WTC11 (cell line): ENCODE results near the gene PAK3. TPM values are rescaled to one million over a fixed set of nuclear protein-coding genes. Genes with fewer than 3 reads are reported as not detected.
A peak's percentile ranks its signal among the peaks of the same experiment; 100 is the strongest.

Experiments
- ATAC-seq: fragments of 200-7000 bp; cut with Tn5 transposase; 2 replicates; pipeline ENCODE4 v1.10.0; 2021; ENCODE audit warnings: mild to moderate bottlenecking, moderate library complexity
- CTCF ChIA-PET: fragments of 300-600 bp; sonication (Branson Sonifier 250); formaldehyde crosslinking; loops from one replicate; lab custom pipeline; 2021; ENCODE audit warnings: antibody characterized with exemption; lab: Charles Lee
- POLR2A ChIA-PET: fragments of 350-600 bp; sonication (Branson Sonifier 250); formaldehyde crosslinking; loops from one replicate; lab custom pipeline; 2021; ENCODE audit warnings: antibody characterized with exemption; lab: Charles Lee
- DNase-seq: peaks from one replicate; pipeline ENCODE4 v3.0.0; 2021; ENCODE audit warnings: low spot score
- H3K27ac Mint-ChIP-seq: 2 replicates; pipeline ENCODE4 v1.8.0; 2021; ENCODE audit warnings: mixed read lengths
- H3K27me3 Mint-ChIP-seq: 2 replicates; pipeline ENCODE4 v1.8.0; 2021; ENCODE audit warnings: low read depth, mild to moderate bottlenecking, moderate library complexity, mixed read lengths
- H3K36me3 Mint-ChIP-seq: 2 replicates; pipeline ENCODE4 v1.8.0; 2021; ENCODE audit warnings: mixed read lengths
- H3K4me1 Mint-ChIP-seq: 2 replicates; pipeline ENCODE4 v1.8.0; 2022; ENCODE audit warnings: mixed read lengths
- H3K4me3 Mint-ChIP-seq: 2 replicates; pipeline ENCODE4 v1.8.0; 2021; ENCODE audit warnings: mild to moderate bottlenecking, moderate library complexity, mixed read lengths
- H3K9me3 Mint-ChIP-seq: 2 replicates; pipeline ENCODE4 v1.8.0; 2021; ENCODE audit warnings: mixed read lengths
- CREB1 ChIP-seq: sonication (generic); formaldehyde crosslinking; IDR thresholded peaks from 2 replicates; pipeline ENCODE4 v1.8.0; 2023; ENCODE audit warnings: mild to moderate bottlenecking, missing genetic modification reagents
- ESRRA ChIP-seq: sonication (generic); formaldehyde crosslinking; IDR thresholded peaks from 2 replicates; pipeline ENCODE4 v1.8.1; 2022; ENCODE audit warnings: mild to moderate bottlenecking, missing genetic modification reagents, borderline replicate concordance
- FOXP1 ChIP-seq: sonication (generic); formaldehyde crosslinking; IDR thresholded peaks from 2 replicates; pipeline ENCODE4 v1.8.0; 2022; ENCODE audit warnings: missing genetic modification reagents, mild to moderate bottlenecking, moderate library complexity, borderline replicate concordance
- GABPB1 ChIP-seq: sonication (generic); formaldehyde crosslinking; IDR thresholded peaks from 2 replicates; pipeline ENCODE4 v1.8.1; 2023; ENCODE audit warnings: mild to moderate bottlenecking, missing genetic modification reagents
- MLX ChIP-seq: sonication (generic); formaldehyde crosslinking; IDR thresholded peaks from 2 replicates; pipeline ENCODE4 v1.8.1; 2023; ENCODE audit warnings: mild to moderate bottlenecking, missing genetic modification reagents, moderate library complexity
- NFATC4 ChIP-seq: fragments of 250-450 bp; sonication (Bioruptor Pico); IDR thresholded peaks from 2 replicates; pipeline ENCODE4 v1.9.0; 2021; ENCODE audit warnings: mild to moderate bottlenecking
- NR2C2 ChIP-seq: sonication (generic); formaldehyde crosslinking; IDR thresholded peaks from 2 replicates; pipeline ENCODE4 v1.8.0; 2022; ENCODE audit warnings: mild to moderate bottlenecking, missing genetic modification reagents
- PREB ChIP-seq: sonication (generic); formaldehyde crosslinking; IDR thresholded peaks from 2 replicates; pipeline ENCODE4 v1.8.1; 2022; ENCODE audit warnings: mild to moderate bottlenecking, missing genetic modification reagents, moderate library complexity, borderline replicate concordance
- TEAD4 ChIP-seq: sonication (generic); formaldehyde crosslinking; IDR thresholded peaks from 2 replicates; pipeline ENCODE4 v1.8.0; 2022; ENCODE audit warnings: mild to moderate bottlenecking, missing genetic modification reagents
- ZNF232 ChIP-seq: sonication (generic); formaldehyde crosslinking; IDR thresholded peaks from 2 replicates; pipeline ENCODE4 v1.8.0; 2022; ENCODE audit warnings: mild to moderate bottlenecking, missing genetic modification reagents
- total RNA-seq: library from RNA; stranded (reverse); gene quantifications from 3 replicates; pipeline ENCODE4 v1.2.3, GENCODE V29; 2021
- TF ChIP-seq, protein P1 (sequence below): fragments of 250-450 bp; sonication (Bioruptor Pico); IDR thresholded peaks from 2 replicates; pipeline ENCODE4 v1.9.0; 2021; ENCODE audit warnings: mild to moderate bottlenecking
- TF ChIP-seq, protein P2 (sequence below): fragments of 200-600 bp; IDR thresholded peaks from 2 replicates; pipeline ENCODE4 v1.8.0; 2022; ENCODE audit warnings: antibody characterized with exemption
- TF ChIP-seq, protein P3 (sequence below): fragments of 250-450 bp; sonication (Bioruptor Pico); IDR thresholded peaks from 2 replicates; pipeline ENCODE4 v1.9.0; 2021; ENCODE audit warnings: moderate library complexity, mild to moderate bottlenecking, inconsistent platforms, borderline replicate concordance
- TF ChIP-seq, protein P4 (sequence below): fragments of 250-450 bp; sonication (Bioruptor Pico); IDR thresholded peaks from 2 replicates; pipeline ENCODE4 v1.9.0; 2021; ENCODE audit warnings: mild to moderate bottlenecking

Gene PAK3
- total RNA-seq, 1 experiment from 2014 or later: 5.1 TPM

GRCh38 chrX:111103246-111103645, 7.3 kb downstream of the PAK3 start (continued):
- TF ChIP-seq, protein P1, sequence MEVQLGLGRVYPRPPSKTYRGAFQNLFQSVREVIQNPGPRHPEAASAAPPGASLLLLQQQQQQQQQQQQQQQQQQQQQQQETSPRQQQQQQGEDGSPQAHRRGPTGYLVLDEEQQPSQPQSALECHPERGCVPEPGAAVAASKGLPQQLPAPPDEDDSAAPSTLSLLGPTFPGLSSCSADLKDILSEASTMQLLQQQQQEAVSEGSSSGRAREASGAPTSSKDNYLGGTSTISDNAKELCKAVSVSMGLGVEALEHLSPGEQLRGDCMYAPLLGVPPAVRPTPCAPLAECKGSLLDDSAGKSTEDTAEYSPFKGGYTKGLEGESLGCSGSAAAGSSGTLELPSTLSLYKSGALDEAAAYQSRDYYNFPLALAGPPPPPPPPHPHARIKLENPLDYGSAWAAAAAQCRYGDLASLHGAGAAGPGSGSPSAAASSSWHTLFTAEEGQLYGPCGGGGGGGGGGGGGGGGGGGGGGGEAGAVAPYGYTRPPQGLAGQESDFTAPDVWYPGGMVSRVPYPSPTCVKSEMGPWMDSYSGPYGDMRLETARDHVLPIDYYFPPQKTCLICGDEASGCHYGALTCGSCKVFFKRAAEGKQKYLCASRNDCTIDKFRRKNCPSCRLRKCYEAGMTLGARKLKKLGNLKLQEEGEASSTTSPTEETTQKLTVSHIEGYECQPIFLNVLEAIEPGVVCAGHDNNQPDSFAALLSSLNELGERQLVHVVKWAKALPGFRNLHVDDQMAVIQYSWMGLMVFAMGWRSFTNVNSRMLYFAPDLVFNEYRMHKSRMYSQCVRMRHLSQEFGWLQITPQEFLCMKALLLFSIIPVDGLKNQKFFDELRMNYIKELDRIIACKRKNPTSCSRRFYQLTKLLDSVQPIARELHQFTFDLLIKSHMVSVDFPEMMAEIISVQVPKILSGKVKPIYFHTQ: no peak

GRCh38 chrX:111110098-111110775, 14.2 kb downstream of the PAK3 start:
- H3K4me1 Mint-ChIP-seq: no peaks in the 10 kb centered on the region
- no peak overlapping the region for H3K4me3 Mint-ChIP-seq
- TF ChIP-seq ZNF232 (CRISPR knock-in tag) (no peak), GABPB1 (CRISPR knock-in tag) (0 out of 2 replicates have a peak, but pooled peaks have one; percentile 25)
- TF ChIP-seq, all 79 proteins: peak for 1
- Mint-ChIP-seq H3K27me3 (no peaks in the 10 kb centered on the region), H3K27ac (no peak overlapping the region), H3K9me3 (no peaks in the 10 kb centered on the region), H3K36me3 (no peaks in the 10 kb centered on the region)
- ATAC-seq (no peak), DNase-seq (no peak)
- POLR2A ChIA-PET: no interaction called here
- CTCF ChIA-PET: interaction anchor here (1.0 kb wide), 1 partner anchor 12 kb away, joined by 3 read pairs; no protein-coding TSS in a partner anchor

DNA sequence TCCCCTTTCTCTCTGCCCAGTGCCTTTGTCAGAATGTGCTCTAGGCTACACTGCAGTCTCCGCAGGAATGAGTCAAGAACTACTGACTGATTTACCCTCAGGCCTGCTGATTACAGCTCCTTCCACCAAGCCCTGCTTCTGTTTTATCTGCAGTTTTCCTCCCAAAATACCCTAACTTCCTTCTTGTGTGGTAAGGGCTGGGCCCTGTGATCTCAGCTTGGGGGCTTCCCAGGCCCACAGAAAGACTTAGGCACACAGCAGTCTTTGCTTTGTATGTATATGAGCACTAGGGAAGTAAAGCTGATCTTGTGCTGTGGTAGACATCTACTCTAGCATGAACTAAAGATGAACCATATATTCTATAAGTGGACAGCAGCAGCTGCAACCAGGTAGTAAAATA, 18.8 kb downstream of the PAK3 start:
- no peak for DNase-seq
- TF ChIP-seq NR2C2 (no peak), ESRRA (CRISPR knock-in tag) (no peak), NFATC4 (CRISPR knock-in tag) (no peak)
- TF ChIP-seq, protein P2, sequence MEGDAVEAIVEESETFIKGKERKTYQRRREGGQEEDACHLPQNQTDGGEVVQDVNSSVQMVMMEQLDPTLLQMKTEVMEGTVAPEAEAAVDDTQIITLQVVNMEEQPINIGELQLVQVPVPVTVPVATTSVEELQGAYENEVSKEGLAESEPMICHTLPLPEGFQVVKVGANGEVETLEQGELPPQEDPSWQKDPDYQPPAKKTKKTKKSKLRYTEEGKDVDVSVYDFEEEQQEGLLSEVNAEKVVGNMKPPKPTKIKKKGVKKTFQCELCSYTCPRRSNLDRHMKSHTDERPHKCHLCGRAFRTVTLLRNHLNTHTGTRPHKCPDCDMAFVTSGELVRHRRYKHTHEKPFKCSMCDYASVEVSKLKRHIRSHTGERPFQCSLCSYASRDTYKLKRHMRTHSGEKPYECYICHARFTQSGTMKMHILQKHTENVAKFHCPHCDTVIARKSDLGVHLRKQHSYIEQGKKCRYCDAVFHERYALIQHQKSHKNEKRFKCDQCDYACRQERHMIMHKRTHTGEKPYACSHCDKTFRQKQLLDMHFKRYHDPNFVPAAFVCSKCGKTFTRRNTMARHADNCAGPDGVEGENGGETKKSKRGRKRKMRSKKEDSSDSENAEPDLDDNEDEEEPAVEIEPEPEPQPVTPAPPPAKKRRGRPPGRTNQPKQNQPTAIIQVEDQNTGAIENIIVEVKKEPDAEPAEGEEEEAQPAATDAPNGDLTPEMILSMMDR: no peak
- TF ChIP-seq, all 79 proteins: peak for 0
- POLR2A ChIA-PET: no interaction called here
- Mint-ChIP-seq H3K4me1 (no peaks in the 10 kb centered on the region), H3K27me3 (no peaks in the 10 kb centered on the region), H3K36me3 (no peaks in the 10 kb centered on the region), H3K9me3 (no peaks in the 10 kb centered on the region), H3K27ac (no peak overlapping the region), H3K4me3 (no peak overlapping the region)
- CTCF ChIA-PET: interaction anchor here (0.9 to 1.0 kb wide), 2 partner anchors 16 to 53 kb away, joined by 3 to 4 read pairs; no protein-coding TSS in a partner anchor
- no peak for ATAC-seq

- CTCF ChIA-PET: interaction anchor here (1.1 to 1.2 kb wide), 2 partner anchors 16 to 18 kb away, joined by 3 read pairs; no protein-coding TSS in a partner anchor
Measured at GRCh38 chrX:111116666-111117065, 20.7 kb downstream of the PAK3 start.

More at GRCh38 chrX:111116666-111117065, 20.7 kb downstream of the PAK3 start:
- no peak overlapping the region for H3K27ac Mint-ChIP-seq
- peaks cover 5% of the 10 kb centered on the region for H3K4me1 Mint-ChIP-seq
- DNase-seq (no peak), ATAC-seq (no peak)
- no peak overlapping the region for H3K4me3 Mint-ChIP-seq
- TF ChIP-seq FOXP1 (CRISPR knock-in tag) (no peak), MLX (CRISPR knock-in tag) (no peak), PREB (no peak), TEAD4 (no peak), CREB1 (no peak)
- TF ChIP-seq, protein P3, sequence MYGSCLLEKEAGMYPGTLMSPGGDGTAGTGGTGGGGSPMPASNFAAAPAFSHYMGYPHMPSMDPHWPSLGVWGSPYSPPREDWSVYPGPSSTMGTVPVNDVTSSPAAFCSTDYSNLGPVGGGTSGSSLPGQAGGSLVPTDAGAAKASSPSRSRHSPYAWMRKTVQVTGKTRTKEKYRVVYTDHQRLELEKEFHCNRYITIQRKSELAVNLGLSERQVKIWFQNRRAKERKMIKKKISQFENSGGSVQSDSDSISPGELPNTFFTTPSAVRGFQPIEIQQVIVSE (CRISPR knock-in tag): no peak
- TF ChIP-seq, protein P4, sequence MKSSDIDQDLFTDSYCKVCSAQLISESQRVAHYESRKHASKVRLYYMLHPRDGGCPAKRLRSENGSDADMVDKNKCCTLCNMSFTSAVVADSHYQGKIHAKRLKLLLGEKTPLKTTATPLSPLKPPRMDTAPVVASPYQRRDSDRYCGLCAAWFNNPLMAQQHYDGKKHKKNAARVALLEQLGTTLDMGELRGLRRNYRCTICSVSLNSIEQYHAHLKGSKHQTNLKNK (CRISPR knock-in tag): no peak
- H3K9me3 Mint-ChIP-seq: no peaks in the 10 kb centered on the region
- POLR2A ChIA-PET: no interaction called here
- H3K27me3 Mint-ChIP-seq: no peaks in the 10 kb centered on the region
- H3K36me3 Mint-ChIP-seq: no peaks in the 10 kb centered on the region
